SK-N-SH (cell line): ENCODE data around the gene SAA4. TPM values are rescaled to one million over a fixed set of nuclear protein-coding genes. Genes with fewer than 3 reads are reported as not detected.
A peak's percentile ranks its signal among the peaks of the same experiment; 100 is the strongest.
"Not testable (repeated sequence)": the region's sequence is repeated elsewhere in the genome, so short reads cannot be mapped to it uniquely, and the experiment has no call there.

Experiments
- CTCF ChIA-PET: fragments of 300-600, 350-600 bp; formaldehyde crosslinking; extraction: SDS; loops from one replicate; lab custom pipeline; 2021; lab: Yijun Ruan, JAX
- POLR2A ChIA-PET: fragments of 350-600 bp; sonication (Branson Sonifier 250); formaldehyde crosslinking; extraction: SDS; loops from one replicate; lab custom pipeline; 2020; ENCODE audit warnings: antibody characterized with exemption, inconsistent platforms; lab: Yijun Ruan, JAX
- DNase-seq: peaks from one replicate; pipeline ENCODE4 v3.0.0; 2012
- H2AFZ ChIP-seq: fragments of 200-600 bp; sonication (generic); 2 replicates; pipeline ENCODE4 v1.8.1; 2016; ENCODE audit warnings: antibody characterized with exemption, mild to moderate bottlenecking, low read depth
- H3F3A ChIP-seq: fragments of 200-600 bp; sonication (generic); replicated peaks from 2 replicates; pipeline ENCODE3; 2016; ENCODE audit warnings: antibody characterized with exemption, mild to moderate bottlenecking; ENCODE audit not compliant: insufficient read depth
- H3K27ac ChIP-seq, 2 experiments: fragments of 200-500 bp in 1 of 2; fragments of 200-600 bp in 1 of 2; sonication (Bioruptor generic) in 1 of 2; sonication (generic), shearing (Covaris generic) in 1 of 2; 2 replicates each; pipeline versions ENCODE4 v1.5.1 to v1.6.1; 2014 to 2016; ENCODE audit warnings: low read depth in 2 of 2, inconsistent platforms in 1 of 2, low read length in 1 of 2, mild to moderate bottlenecking in 1 of 2, mixed read lengths in 1 of 2
- H3K27me3 ChIP-seq: fragments of 200-600 bp; sonication (generic), shearing (Covaris generic); 2 replicates; pipeline ENCODE4 v1.6.1; 2016; ENCODE audit warnings: mixed run types; ENCODE audit not compliant: insufficient read depth
- H3K36me3 ChIP-seq, 2 experiments: fragments of 200-500 bp in 1 of 2; fragments of 200-600 bp in 1 of 2; sonication (Bioruptor generic) in 1 of 2; sonication (generic) in 1 of 2; replicated peaks in 1 of 2; 2 replicates each; pipeline versions ENCODE3 to v1.5.1; 2014 to 2016; ENCODE audit warnings: low read length in 1 of 2, mild to moderate bottlenecking in 1 of 2; ENCODE audit not compliant: insufficient read depth in 2 of 2, control insufficient read depth in 1 of 2
- H3K4me1 ChIP-seq, 2 experiments: fragments of 200-500 bp in 1 of 2; fragments of 200-600 bp in 1 of 2; sonication (Bioruptor generic) in 1 of 2; sonication (generic), shearing (Covaris generic) in 1 of 2; 2 replicates each; pipeline versions ENCODE4 v1.5.1 to v1.6.1; 2014 to 2016; ENCODE audit warnings: low read depth in 1 of 2, low read length in 1 of 2, mixed run types in 1 of 2; ENCODE audit not compliant: insufficient read depth in 2 of 2, control insufficient read depth in 1 of 2
- H3K4me2 ChIP-seq: fragments of 200-600 bp; sonication (generic), shearing (Covaris generic); 2 replicates; pipeline ENCODE4 v1.6.1; 2017; ENCODE audit warnings: mixed run types
- H3K4me3 ChIP-seq, 2 experiments: fragments of 200-500 bp in 1 of 2; fragments of 200-600 bp in 1 of 2; sonication (Bioruptor generic) in 1 of 2; sonication (generic), shearing (Covaris generic) in 1 of 2; 2 replicates each; pipeline versions ENCODE4 v1.5.1 to v1.8.1; 2014 to 2016; ENCODE audit warnings: low read depth in 2 of 2, inconsistent platforms in 1 of 2, low read length in 1 of 2, mild to moderate bottlenecking in 1 of 2, mixed read lengths in 1 of 2, moderate library complexity in 1 of 2
- H3K79me2 ChIP-seq: fragments of 200-600 bp; sonication (generic); 2 replicates; pipeline ENCODE4 v1.8.1; 2017; ENCODE audit warnings: mild to moderate bottlenecking; ENCODE audit not compliant: insufficient read depth
- H3K9ac ChIP-seq: fragments of 200-600 bp; sonication (generic); 2 replicates; pipeline ENCODE4 v1.6.1; 2017; ENCODE audit warnings: mixed run types
- H3K9me2 ChIP-seq: fragments of 200-600 bp; sonication (generic); 2 replicates; pipeline ENCODE4 v1.6.1; 2017; ENCODE audit warnings: mixed run types
- H3K9me3 ChIP-seq: fragments of 200-600 bp; sonication (generic); 2 replicates; pipeline ENCODE4 v1.6.1; 2017; ENCODE audit warnings: mixed run types, mild to moderate bottlenecking, moderate library complexity
- H4K20me1 ChIP-seq: fragments of 200-600 bp; sonication (generic); 2 replicates; pipeline ENCODE4 v1.6.1; 2017; ENCODE audit warnings: mild to moderate bottlenecking, mixed run types; ENCODE audit not compliant: insufficient read depth
- ELF1 ChIP-seq: IDR thresholded peaks from 2 replicates; pipeline ENCODE4 v1.4.0; 2012
- FOSL2 ChIP-seq: IDR thresholded peaks from 2 replicates; pipeline ENCODE4 v1.4.0; 2012; ENCODE audit warnings: low read depth, mild to moderate bottlenecking, moderate library complexity, borderline replicate concordance
- FOXJ3 ChIP-seq: sonication (generic); formaldehyde crosslinking; IDR thresholded peaks from 2 replicates; pipeline ENCODE4 v1.5.1; 2020; ENCODE audit warnings: mild to moderate bottlenecking, missing genetic modification reagents
- GABPA ChIP-seq: IDR thresholded peaks from 2 replicates; pipeline ENCODE4 v1.4.0; 2012; ENCODE audit warnings: low read depth, mild to moderate bottlenecking
- JUND ChIP-seq: IDR thresholded peaks from 2 replicates; pipeline ENCODE4 v1.4.0; 2012
- MEF2A ChIP-seq: IDR thresholded peaks from 2 replicates; pipeline ENCODE4 v1.4.0; 2012; ENCODE audit warnings: low read depth, borderline replicate concordance
- RAD21 ChIP-seq: IDR thresholded peaks from 2 replicates; pipeline ENCODE4 v1.6.1; 2012; ENCODE audit warnings: mild to moderate bottlenecking, low read length
- RXRA ChIP-seq: IDR thresholded peaks from 2 replicates; pipeline ENCODE4 v1.4.0; 2012; ENCODE audit warnings: low read depth, mild to moderate bottlenecking, borderline replicate concordance
- SIN3A ChIP-seq: IDR thresholded peaks from 2 replicates; pipeline ENCODE4 v1.6.1; 2012; ENCODE audit warnings: low read depth, mild to moderate bottlenecking, low read length, moderate library complexity, borderline replicate concordance
- SMC3 ChIP-seq: IDR thresholded peaks from 2 replicates; pipeline ENCODE4 v1.6.1; 2012; ENCODE audit warnings: low read depth, low read length, improper control_type of control experiment
- TEAD4 ChIP-seq: IDR thresholded peaks from 2 replicates; pipeline ENCODE4 v1.4.0; 2012; ENCODE audit warnings: mild to moderate bottlenecking, borderline replicate concordance; ENCODE audit not compliant: insufficient read depth
- WGBS: methylation state at CpG from one replicate; pipeline ENCODE4 v1.1.6; 2017; ENCODE audit warnings: low lambda C conversion rate; 5-methylcytosine and 5-hydroxymethylcytosine counted together
- polyA plus RNA-seq, 3 experiments: library from polyadenylated mRNA; depleted of rRNA; stranded (reverse); fragments of >200 nt; gene quantifications; 2 replicates each; pipeline ENCODE4 v1.2.3, GENCODE V29; 2012
- TF ChIP-seq, protein P1 (sequence below): fragments of 200-600 bp; sonication (generic); IDR thresholded peaks from 2 replicates; pipeline ENCODE4 v1.6.1; 2017; ENCODE audit warnings: antibody characterized with exemption, mild to moderate bottlenecking, moderate library complexity
- TF ChIP-seq, protein P2 (sequence below): fragments of 150-350 bp; IDR thresholded peaks from 2 replicates; pipeline ENCODE4 v1.6.1; 2017; ENCODE audit warnings: antibody characterized with exemption, low read length, low read depth, borderline replicate concordance
- TF ChIP-seq, protein P3 (sequence below): IDR thresholded peaks from 2 replicates; pipeline ENCODE4 v1.4.0; 2012; ENCODE audit warnings: low read depth, borderline replicate concordance

SAA4 gene
- polyA plus RNA-seq, 1 of the 3 experiments (the other 2 are of a cell fraction): not detected

DNA sequence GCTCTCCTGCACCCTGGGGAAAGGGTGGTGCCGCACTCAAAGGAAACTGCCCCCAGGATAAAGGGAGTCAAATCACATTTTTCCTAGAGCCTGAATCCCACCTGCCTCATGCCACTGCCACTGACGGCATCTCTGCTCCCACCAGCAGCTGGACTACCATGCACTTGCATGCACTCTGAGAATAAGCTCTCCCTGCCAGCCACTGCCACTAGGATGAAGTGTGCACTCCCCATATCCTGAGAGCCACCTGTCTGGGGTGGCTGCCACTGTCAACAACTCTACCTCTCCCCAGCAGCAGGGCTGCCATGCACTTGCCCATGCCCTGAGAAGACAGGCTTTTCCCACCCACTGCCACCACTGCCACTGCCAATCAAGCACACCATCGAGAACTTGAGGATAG lies 32.4 kb downstream of the SAA4 start:
- no peaks in the 10 kb centered on the region for H3K27me3 ChIP-seq
- CTCF ChIA-PET: interaction anchor here (0.5 to 4.7 kb wide), 15 partner anchors 9 to 792 kb away, joined by 3 to 24 read pairs (median 5); no protein-coding TSS in a partner anchor
- no peaks in the 10 kb centered on the region for H3K79me2 ChIP-seq
- TF ChIP-seq, protein P1, sequence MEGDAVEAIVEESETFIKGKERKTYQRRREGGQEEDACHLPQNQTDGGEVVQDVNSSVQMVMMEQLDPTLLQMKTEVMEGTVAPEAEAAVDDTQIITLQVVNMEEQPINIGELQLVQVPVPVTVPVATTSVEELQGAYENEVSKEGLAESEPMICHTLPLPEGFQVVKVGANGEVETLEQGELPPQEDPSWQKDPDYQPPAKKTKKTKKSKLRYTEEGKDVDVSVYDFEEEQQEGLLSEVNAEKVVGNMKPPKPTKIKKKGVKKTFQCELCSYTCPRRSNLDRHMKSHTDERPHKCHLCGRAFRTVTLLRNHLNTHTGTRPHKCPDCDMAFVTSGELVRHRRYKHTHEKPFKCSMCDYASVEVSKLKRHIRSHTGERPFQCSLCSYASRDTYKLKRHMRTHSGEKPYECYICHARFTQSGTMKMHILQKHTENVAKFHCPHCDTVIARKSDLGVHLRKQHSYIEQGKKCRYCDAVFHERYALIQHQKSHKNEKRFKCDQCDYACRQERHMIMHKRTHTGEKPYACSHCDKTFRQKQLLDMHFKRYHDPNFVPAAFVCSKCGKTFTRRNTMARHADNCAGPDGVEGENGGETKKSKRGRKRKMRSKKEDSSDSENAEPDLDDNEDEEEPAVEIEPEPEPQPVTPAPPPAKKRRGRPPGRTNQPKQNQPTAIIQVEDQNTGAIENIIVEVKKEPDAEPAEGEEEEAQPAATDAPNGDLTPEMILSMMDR: no peak
- TF ChIP-seq TEAD4 (no peak), FOSL2 (no peak), ELF1 (no peak), GABPA (no peak), MEF2A (no peak), JUND (no peak), SMC3 (no peak)
- TF ChIP-seq, protein P2, sequence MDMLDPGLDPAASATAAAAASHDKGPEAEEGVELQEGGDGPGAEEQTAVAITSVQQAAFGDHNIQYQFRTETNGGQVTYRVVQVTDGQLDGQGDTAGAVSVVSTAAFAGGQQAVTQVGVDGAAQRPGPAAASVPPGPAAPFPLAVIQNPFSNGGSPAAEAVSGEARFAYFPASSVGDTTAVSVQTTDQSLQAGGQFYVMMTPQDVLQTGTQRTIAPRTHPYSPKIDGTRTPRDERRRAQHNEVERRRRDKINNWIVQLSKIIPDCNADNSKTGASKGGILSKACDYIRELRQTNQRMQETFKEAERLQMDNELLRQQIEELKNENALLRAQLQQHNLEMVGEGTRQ: no peak
- TF ChIP-seq, protein P3, sequence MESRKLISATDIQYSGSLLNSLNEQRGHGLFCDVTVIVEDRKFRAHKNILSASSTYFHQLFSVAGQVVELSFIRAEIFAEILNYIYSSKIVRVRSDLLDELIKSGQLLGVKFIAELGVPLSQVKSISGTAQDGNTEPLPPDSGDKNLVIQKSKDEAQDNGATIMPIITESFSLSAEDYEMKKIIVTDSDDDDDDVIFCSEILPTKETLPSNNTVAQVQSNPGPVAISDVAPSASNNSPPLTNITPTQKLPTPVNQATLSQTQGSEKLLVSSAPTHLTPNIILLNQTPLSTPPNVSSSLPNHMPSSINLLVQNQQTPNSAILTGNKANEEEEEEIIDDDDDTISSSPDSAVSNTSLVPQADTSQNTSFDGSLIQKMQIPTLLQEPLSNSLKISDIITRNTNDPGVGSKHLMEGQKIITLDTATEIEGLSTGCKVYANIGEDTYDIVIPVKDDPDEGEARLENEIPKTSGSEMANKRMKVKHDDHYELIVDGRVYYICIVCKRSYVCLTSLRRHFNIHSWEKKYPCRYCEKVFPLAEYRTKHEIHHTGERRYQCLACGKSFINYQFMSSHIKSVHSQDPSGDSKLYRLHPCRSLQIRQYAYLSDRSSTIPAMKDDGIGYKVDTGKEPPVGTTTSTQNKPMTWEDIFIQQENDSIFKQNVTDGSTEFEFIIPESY: no peak
- H3K4me2 ChIP-seq: no peak overlapping the region
- H3K9me2 ChIP-seq: no peaks in the 10 kb centered on the region
- no peak overlapping the region for H3K9ac ChIP-seq
- H4K20me1 ChIP-seq: no peaks in the 10 kb centered on the region
- H3K36me3 ChIP-seq: no peaks in the 10 kb centered on the region
- 51% methylated on average over 3 of the region's 3 CpGs for WGBS
- no peak overlapping the region for H2AFZ ChIP-seq
- H3K4me1 ChIP-seq: no peaks in the 10 kb centered on the region
- DNase-seq: no peak
- no peaks in the 10 kb centered on the region for H3F3A ChIP-seq
- no peaks in the 10 kb centered on the region for H3K9me3 ChIP-seq
- no peak overlapping the region for H3K4me3 ChIP-seq
- POLR2A ChIA-PET: interaction anchor here (1.0 kb wide), 1 partner anchor 89 kb away, joined by 4 read pairs; no protein-coding TSS in a partner anchor
- H3K27ac ChIP-seq: no peak overlapping the region

DNA sequence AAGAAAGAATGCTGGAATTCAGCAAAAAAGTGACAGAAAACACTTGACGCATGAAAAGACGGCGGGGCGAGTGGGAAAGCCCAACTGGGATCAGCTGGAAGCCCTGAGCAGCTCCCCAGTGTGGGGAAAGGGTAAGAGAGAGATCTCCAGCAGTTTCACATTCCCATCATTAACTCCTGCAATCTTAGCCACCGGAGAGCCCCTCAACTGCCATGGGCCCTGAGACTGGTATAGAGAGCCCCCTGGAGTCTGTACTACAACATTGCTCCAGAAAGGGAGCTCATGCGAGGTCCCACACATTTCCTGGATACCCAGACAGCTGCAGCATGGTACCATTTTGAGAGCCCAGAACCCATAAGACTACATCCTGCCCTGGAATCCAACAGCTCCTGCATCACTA lies 32.9 kb downstream of the SAA4 start:
- DNase-seq: peak; percentile 69
- Histone ChIP-seq H3K79me2 (no peaks in the 10 kb centered on the region), H3K27me3 (no peaks in the 10 kb centered on the region), H3K9ac (no peak overlapping the region), H4K20me1 (no peaks in the 10 kb centered on the region), H3K36me3 (no peaks in the 10 kb centered on the region), H3F3A (no peaks in the 10 kb centered on the region), H2AFZ (no peak overlapping the region), H3K9me2 (no peaks in the 10 kb centered on the region), H3K27ac (no peak overlapping the region), H3K4me3 (no peak overlapping the region; a peak in 1 of 4 replicates), H3K4me2 (no peak overlapping the region), H3K4me1 (no peaks in the 10 kb centered on the region), H3K9me3 (no peaks in the 10 kb centered on the region)
- CTCF ChIA-PET: interaction anchor here (0.5 to 4.7 kb wide), 15 partner anchors 9 to 793 kb away, joined by 3 to 24 read pairs (median 5); no protein-coding TSS in a partner anchor
- TF ChIP-seq FOXJ3 (CRISPR knock-in tag) (no peak), SMC3 (peak; percentile 24; the same call in 1 of the 2 replicates), RAD21 (peak; percentile 56), RXRA (no peak), SIN3A (no peak)
- TF ChIP-seq, protein P1: peak; percentile 44; the same call in 1 of the 2 replicates
- 77% methylated on average over 4 of the region's 6 CpGs for WGBS
- POLR2A ChIA-PET: interaction anchor here (1.0 kb wide), 1 partner anchor 88 kb away, joined by 4 read pairs; no protein-coding TSS in a partner anchor

DNA sequence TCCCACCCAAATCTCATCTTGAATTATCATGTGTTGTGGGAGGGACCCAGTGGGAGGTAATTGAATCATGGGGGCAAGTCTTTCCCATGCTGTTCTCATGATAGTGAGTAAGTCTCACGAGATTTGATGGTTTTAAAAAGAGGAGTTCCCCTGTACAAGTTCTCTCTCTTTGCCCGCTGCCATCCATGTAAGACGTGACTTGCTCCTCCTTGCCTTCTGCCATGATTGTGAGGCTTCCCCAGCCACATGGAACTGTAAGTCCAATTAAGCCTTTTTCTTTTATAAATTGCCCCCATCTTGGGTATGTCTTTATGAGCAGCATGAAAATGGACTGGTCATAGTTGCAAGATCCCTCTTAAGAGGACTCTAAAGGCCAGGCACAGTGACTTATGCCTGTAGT lies 38.9 kb downstream of the SAA4 start:
- H3K9me3 ChIP-seq, DNase-seq, CTCF ChIA-PET, H3F3A ChIP-seq, H3K4me2 ChIP-seq, H3K9ac ChIP-seq, H3K4me1 ChIP-seq, H3K27ac ChIP-seq, H3K36me3 ChIP-seq, POLR2A ChIA-PET, H3K9me2 ChIP-seq, H2AFZ ChIP-seq, H3K27me3 ChIP-seq, H3K79me2 ChIP-seq, H4K20me1 ChIP-seq, H3K4me3 ChIP-seq: not testable (repeated sequence)
- 16% methylated on average over 3 of the region's 3 CpGs for whole genome bisulfite sequencing
